ENCODE results near the gene DUS3L.

The DUS3L gene

DNA sequence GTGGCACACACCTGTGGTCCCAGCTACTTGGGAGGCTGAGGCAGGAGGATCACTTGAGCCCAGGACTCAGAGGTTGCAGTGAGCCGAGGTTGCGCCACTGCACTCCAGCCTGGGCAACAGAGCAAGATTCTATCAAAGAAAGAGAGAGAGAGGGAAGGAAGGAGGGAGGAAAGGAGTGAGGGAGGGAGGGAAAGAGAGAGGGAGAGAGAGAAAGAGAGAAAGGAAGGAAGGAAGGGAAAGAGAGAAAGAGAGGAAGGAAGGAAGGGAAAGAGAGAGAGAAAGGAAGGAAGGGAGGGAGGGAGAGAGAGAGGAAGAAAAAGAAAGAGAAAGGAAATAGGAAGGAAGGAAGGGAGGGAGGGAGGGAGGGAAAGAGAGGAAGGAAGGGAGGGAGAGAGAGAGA, 26.3 kb upstream of the DUS3L start:
- Histone ChIP-seq H3K4ac (ENCODE audit: low read depth, low read length) (no peak overlapping the region), H3K56ac (ENCODE audit: low read length) (no peak overlapping the region), H3K23ac (ENCODE audit: low read length) (no peak overlapping the region), H2BK5ac (ENCODE audit: low read length) (no peak overlapping the region), H3K9ac (ENCODE audit: low read length) (no peak overlapping the region), H3K27me3 (ENCODE audit: insufficient read depth, low read length, poor library complexity) (no peaks in the 10 kb centered on the region), H3K79me1 (ENCODE audit: low read length) (no peaks in the 10 kb centered on the region), H3K4me3 (ENCODE audit: low read length) (no peak overlapping the region), H3K18ac (ENCODE audit: low read length) (no peak overlapping the region), H3K27ac (ENCODE audit: low read depth, low read length) (no peak overlapping the region), H2AK5ac (ENCODE audit: low read length) (no peak overlapping the region), H4K8ac (ENCODE audit: low read depth, low read length) (no peak overlapping the region), H3K4me1 (ENCODE audit: control insufficient read depth, low read depth, low read length) (no peaks in the 10 kb centered on the region), H4K5ac (ENCODE audit: low read length) (no peak overlapping the region), H3K36me3 (ENCODE audit: control insufficient read depth, insufficient read depth, low read length) (no peaks in the 10 kb centered on the region), H3K79me2 (ENCODE audit: control insufficient read depth, insufficient read depth, low read length) (no peaks in the 10 kb centered on the region), H2BK120ac (ENCODE audit: low read depth, low read length) (no peak overlapping the region), H2BK15ac (replicated peaks; ENCODE audit: low read depth) (no peak overlapping the region), H3K4me2 (ENCODE audit: low read length) (no peak overlapping the region)
- no CpG with 5 or more reads among the region's 2 CpGs for WGBS (ENCODE audit: extremely low coverage, insufficient coverage, low lambda C conversion rate)
- no peak for DNase-seq

DNA sequence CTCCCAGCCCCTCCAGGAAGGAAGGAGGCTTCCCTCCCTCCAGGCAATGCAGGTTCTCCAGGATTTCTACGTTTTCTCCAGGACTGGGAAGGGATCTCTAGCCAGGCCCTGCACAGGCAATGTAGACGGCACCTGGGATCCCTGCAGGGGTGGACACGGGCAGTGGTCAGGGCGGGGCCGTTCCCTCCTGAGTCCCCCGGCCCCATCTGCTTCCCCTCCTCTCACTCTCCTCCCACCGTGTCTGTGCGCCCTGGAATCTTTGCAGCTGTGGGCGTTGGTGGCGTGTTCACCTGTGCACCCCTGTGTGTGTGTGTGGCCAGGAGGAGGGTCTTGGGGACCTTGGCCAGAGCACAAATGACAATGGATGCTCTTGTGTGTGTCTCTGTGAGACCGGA, 23.9 kb upstream of the DUS3L start:
- H2BK15ac ChIP-seq (replicated peaks; ENCODE audit: low read depth), result no peak overlapping the region
- H3K79me2 ChIP-seq (ENCODE audit: control insufficient read depth, insufficient read depth, low read length), result no peaks in the 10 kb centered on the region
- no peaks in the 10 kb centered on the region for H3K79me1 ChIP-seq (ENCODE audit: low read length)
- no peak overlapping the region for H4K8ac ChIP-seq (ENCODE audit: low read depth, low read length)
- no peak overlapping the region for H3K23ac ChIP-seq (ENCODE audit: low read length)
- H2BK120ac ChIP-seq (ENCODE audit: low read depth, low read length), result no peak overlapping the region
- H3K4me3 ChIP-seq (ENCODE audit: low read length), result no peak overlapping the region
- no peak overlapping the region for H2BK5ac ChIP-seq (ENCODE audit: low read length)
- no peak overlapping the region for H3K4ac ChIP-seq (ENCODE audit: low read depth, low read length)
- no peak overlapping the region for H4K5ac ChIP-seq (ENCODE audit: low read length)
- no peak overlapping the region for H3K18ac ChIP-seq (ENCODE audit: low read length)
- no peaks in the 10 kb centered on the region for H3K4me1 ChIP-seq (ENCODE audit: control insufficient read depth, low read depth, low read length)
- no peaks in the 10 kb centered on the region for H3K36me3 ChIP-seq (ENCODE audit: control insufficient read depth, insufficient read depth, low read length)
- no peak overlapping the region for H3K9ac ChIP-seq (ENCODE audit: low read length)
- H3K4me2 ChIP-seq (ENCODE audit: low read length), result no peak overlapping the region
- no peak overlapping the region for H2AK5ac ChIP-seq (ENCODE audit: low read length)
- no peaks in the 10 kb centered on the region for H3K27me3 ChIP-seq (ENCODE audit: insufficient read depth, low read length, poor library complexity)
- no peak overlapping the region for H3K56ac ChIP-seq (ENCODE audit: low read length)
- H3K27ac ChIP-seq (ENCODE audit: low read depth, low read length), result no peak overlapping the region
- no peak for DNase-seq
- WGBS (ENCODE audit: extremely low coverage, insufficient coverage, low lambda C conversion rate), result no CpG with 5 or more reads among the region's 11 CpGs

DNA sequence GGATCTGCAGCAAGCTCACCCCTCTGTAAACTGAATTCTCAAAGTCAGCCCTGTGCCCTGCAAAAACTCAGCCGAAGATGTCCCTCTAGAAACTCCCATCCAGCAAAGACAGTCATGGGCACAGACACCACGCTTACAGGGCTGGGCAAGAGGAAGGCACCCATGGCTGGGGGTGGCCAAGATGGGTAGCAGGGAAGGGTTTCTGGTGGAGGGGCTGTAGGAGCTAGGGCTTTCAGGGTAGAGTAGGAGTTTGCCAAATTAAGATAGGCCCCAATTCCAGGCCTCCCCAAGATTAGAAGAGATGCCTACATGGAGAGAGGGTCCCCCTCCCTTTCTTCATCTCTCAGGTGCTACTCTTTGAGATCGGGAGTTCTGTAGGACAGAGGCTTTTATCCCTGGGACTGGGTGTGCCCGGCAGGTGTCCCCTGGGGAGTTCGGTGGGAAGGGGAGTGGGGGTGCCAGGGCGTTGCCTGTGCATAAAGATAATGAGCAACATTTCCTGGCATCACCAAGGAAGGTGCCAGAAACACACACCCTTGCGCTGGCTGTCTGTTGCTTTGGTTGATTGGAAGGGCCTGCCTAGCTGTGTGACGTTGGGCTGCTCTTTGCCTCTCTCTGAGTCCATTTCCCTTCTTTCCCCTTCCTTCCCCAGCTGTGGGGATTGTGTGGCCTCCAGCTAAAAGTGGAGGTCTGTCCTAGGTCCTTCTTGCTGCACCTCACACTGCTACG, 23.3 kb upstream of the DUS3L start:
- Histone ChIP-seq H3K18ac (ENCODE audit: low read length) (no peak overlapping the region), H3K27ac (ENCODE audit: low read depth, low read length) (no peak overlapping the region), H4K8ac (ENCODE audit: low read depth, low read length) (no peak overlapping the region), H3K56ac (ENCODE audit: low read length) (no peak overlapping the region), H2BK5ac (ENCODE audit: low read length) (no peak overlapping the region), H3K4me2 (ENCODE audit: low read length) (no peak overlapping the region), H3K79me2 (ENCODE audit: control insufficient read depth, insufficient read depth, low read length) (no peaks in the 10 kb centered on the region), H3K27me3 (ENCODE audit: insufficient read depth, low read length, poor library complexity) (no peaks in the 10 kb centered on the region), H3K4me3 (ENCODE audit: low read length) (no peak overlapping the region), H3K23ac (ENCODE audit: low read length) (no peak overlapping the region), H2BK120ac (ENCODE audit: low read depth, low read length) (no peak overlapping the region), H4K5ac (ENCODE audit: low read length) (no peak overlapping the region), H2BK15ac (replicated peaks; ENCODE audit: low read depth) (no peak overlapping the region), H3K4me1 (ENCODE audit: control insufficient read depth, low read depth, low read length) (no peaks in the 10 kb centered on the region), H3K9ac (ENCODE audit: low read length) (no peak overlapping the region), H3K36me3 (ENCODE audit: control insufficient read depth, insufficient read depth, low read length) (no peaks in the 10 kb centered on the region), H2AK5ac (ENCODE audit: low read length) (no peak overlapping the region), H3K4ac (ENCODE audit: low read depth, low read length) (no peak overlapping the region), H3K79me1 (ENCODE audit: low read length) (no peaks in the 10 kb centered on the region)
- DNase-seq, result no peak
- WGBS (ENCODE audit: extremely low coverage, insufficient coverage, low lambda C conversion rate), result no CpG with 5 or more reads among the region's 9 CpGs

DNA sequence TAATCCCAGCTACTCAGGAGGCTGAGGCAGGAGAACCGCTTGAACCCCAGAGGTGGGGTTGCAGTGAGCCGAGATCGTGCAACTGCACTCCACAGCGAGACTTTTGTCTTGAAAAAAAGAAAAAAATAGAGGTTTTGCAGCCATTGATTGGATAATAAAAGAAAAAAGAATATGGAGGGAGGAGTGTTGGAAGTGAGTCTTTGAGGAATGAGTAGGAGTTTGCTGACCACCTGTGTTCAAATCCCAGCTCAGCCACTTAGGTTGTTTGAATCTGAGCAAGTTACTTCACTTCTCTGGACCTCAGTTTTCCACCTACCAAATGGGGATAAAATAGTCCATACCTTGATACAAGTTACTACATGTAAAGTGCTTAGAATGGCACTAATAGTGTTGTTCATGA, 20.2 kb upstream of the DUS3L start:
- no peak overlapping the region for H2BK120ac ChIP-seq (ENCODE audit: low read depth, low read length)
- no peak overlapping the region for H3K4me3 ChIP-seq (ENCODE audit: low read length)
- no peaks in the 10 kb centered on the region for H3K79me2 ChIP-seq (ENCODE audit: control insufficient read depth, insufficient read depth, low read length)
- no peak overlapping the region for H2BK5ac ChIP-seq (ENCODE audit: low read length)
- no CpG with 5 or more reads among the region's 4 CpGs for WGBS (ENCODE audit: extremely low coverage, insufficient coverage, low lambda C conversion rate)
- no peak for DNase-seq
- H3K27me3 ChIP-seq (ENCODE audit: insufficient read depth, low read length, poor library complexity), result no peaks in the 10 kb centered on the region
- H3K23ac ChIP-seq (ENCODE audit: low read length), result no peak overlapping the region
- H2BK15ac ChIP-seq (replicated peaks; ENCODE audit: low read depth), result no peak overlapping the region
- H2AK5ac ChIP-seq (ENCODE audit: low read length), result no peak overlapping the region
- H3K79me1 ChIP-seq (ENCODE audit: low read length), result no peaks in the 10 kb centered on the region
- H4K5ac ChIP-seq (ENCODE audit: low read length), result no peak overlapping the region
- H3K4ac ChIP-seq (ENCODE audit: low read depth, low read length), result no peak overlapping the region
- H3K18ac ChIP-seq (ENCODE audit: low read length), result no peak overlapping the region
- no peaks in the 10 kb centered on the region for H3K36me3 ChIP-seq (ENCODE audit: control insufficient read depth, insufficient read depth, low read length)
- H3K9ac ChIP-seq (ENCODE audit: low read length), result no peak overlapping the region
- no peaks in the 10 kb centered on the region for H3K4me1 ChIP-seq (ENCODE audit: control insufficient read depth, low read depth, low read length)
- no peak overlapping the region for H4K8ac ChIP-seq (ENCODE audit: low read depth, low read length)
- no peak overlapping the region for H3K27ac ChIP-seq (ENCODE audit: low read depth, low read length)
- no peak overlapping the region for H3K56ac ChIP-seq (ENCODE audit: low read length)
- H3K4me2 ChIP-seq (ENCODE audit: low read length), result no peak overlapping the region

DNA sequence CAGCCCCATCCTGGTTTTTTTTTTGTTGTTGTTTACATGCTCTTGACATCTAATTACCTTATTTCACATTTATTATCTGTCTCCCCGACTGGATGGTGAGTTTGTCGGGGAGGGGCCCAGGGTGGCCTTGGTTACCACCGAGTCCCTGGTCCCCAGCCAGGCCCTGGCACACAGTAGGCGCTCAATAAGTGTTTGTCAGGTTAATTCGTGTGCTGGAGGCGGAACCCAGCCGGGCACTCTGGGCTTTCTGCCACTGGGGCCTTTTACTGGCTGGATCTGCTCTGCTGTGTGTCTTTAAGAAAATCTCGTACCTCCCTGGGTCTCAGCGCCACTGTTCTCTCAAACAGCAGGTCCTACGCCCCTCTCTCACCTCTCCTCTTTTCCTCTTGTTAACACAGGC, 18.5 kb upstream of the DUS3L start:
- Histone ChIP-seq H3K4me3 (ENCODE audit: low read length) (no peak overlapping the region), H2AK5ac (ENCODE audit: low read length) (no peak overlapping the region), H4K8ac (ENCODE audit: low read depth, low read length) (no peak overlapping the region), H3K18ac (ENCODE audit: low read length) (no peak overlapping the region), H2BK5ac (ENCODE audit: low read length) (no peak overlapping the region), H3K9ac (ENCODE audit: low read length) (no peak overlapping the region), H2BK15ac (replicated peaks; ENCODE audit: low read depth) (no peak overlapping the region), H3K23ac (ENCODE audit: low read length) (no peak overlapping the region), H3K4me1 (ENCODE audit: control insufficient read depth, low read depth, low read length) (no peaks in the 10 kb centered on the region), H3K27me3 (ENCODE audit: insufficient read depth, low read length, poor library complexity) (no peaks in the 10 kb centered on the region), H3K79me1 (ENCODE audit: low read length) (no peaks in the 10 kb centered on the region), H2BK120ac (ENCODE audit: low read depth, low read length) (no peak overlapping the region), H3K56ac (ENCODE audit: low read length) (no peak overlapping the region), H3K4me2 (ENCODE audit: low read length) (no peak overlapping the region), H3K4ac (ENCODE audit: low read depth, low read length) (no peak overlapping the region), H3K36me3 (ENCODE audit: control insufficient read depth, insufficient read depth, low read length) (no peaks in the 10 kb centered on the region), H4K5ac (ENCODE audit: low read length) (no peak overlapping the region), H3K79me2 (ENCODE audit: control insufficient read depth, insufficient read depth, low read length) (no peaks in the 10 kb centered on the region), H3K27ac (ENCODE audit: low read depth, low read length) (no peak overlapping the region)
- WGBS (ENCODE audit: extremely low coverage, insufficient coverage, low lambda C conversion rate), result no CpG with 5 or more reads among the region's 10 CpGs
- DNase-seq, result no peak

DNA sequence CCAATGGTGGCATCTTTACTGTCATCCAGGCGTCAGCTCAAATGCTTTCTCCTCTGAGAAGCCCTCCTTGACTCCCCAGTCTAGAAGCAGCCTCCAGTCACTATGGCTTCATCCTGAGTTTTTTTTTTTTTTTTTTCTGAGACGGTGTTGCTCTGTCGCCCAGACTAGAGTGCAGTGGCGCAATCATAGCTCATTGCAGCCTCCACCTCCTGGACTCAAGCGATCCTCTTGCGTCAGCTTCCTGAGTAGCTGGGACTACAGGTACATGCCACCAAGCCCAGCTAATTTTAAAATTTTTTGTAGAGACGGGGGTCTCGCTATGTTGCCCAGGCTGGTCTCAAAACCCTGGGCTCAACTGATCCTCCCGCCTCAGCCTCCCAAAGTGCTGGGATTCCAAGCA, 18.1 kb upstream of the DUS3L start:
- no peak overlapping the region for H2BK120ac ChIP-seq (ENCODE audit: low read depth, low read length)
- DNase-seq, result no peak
- no CpG with 5 or more reads among the region's 9 CpGs for WGBS (ENCODE audit: extremely low coverage, insufficient coverage, low lambda C conversion rate)

More for the DNA sequence above, 18.1 kb upstream of the DUS3L start:
- no peak overlapping the region for H3K4ac ChIP-seq (ENCODE audit: low read depth, low read length)
- no peak overlapping the region for H3K9ac ChIP-seq (ENCODE audit: low read length)
- no peaks in the 10 kb centered on the region for H3K4me1 ChIP-seq (ENCODE audit: control insufficient read depth, low read depth, low read length)
- H4K8ac ChIP-seq (ENCODE audit: low read depth, low read length), result no peak overlapping the region
- no peak overlapping the region for H3K4me3 ChIP-seq (ENCODE audit: low read length)
- no peak overlapping the region for H2BK15ac ChIP-seq (replicated peaks; ENCODE audit: low read depth)
- H3K27me3 ChIP-seq (ENCODE audit: insufficient read depth, low read length, poor library complexity), result no peaks in the 10 kb centered on the region
- H2BK5ac ChIP-seq (ENCODE audit: low read length), result no peak overlapping the region
- H3K4me2 ChIP-seq (ENCODE audit: low read length), result no peak overlapping the region
- H3K56ac ChIP-seq (ENCODE audit: low read length), result no peak overlapping the region
- H3K18ac ChIP-seq (ENCODE audit: low read length), result no peak overlapping the region
- no peaks in the 10 kb centered on the region for H3K79me1 ChIP-seq (ENCODE audit: low read length)
- no peak overlapping the region for H4K5ac ChIP-seq (ENCODE audit: low read length)
- no peaks in the 10 kb centered on the region for H3K79me2 ChIP-seq (ENCODE audit: control insufficient read depth, insufficient read depth, low read length)
- no peaks in the 10 kb centered on the region for H3K36me3 ChIP-seq (ENCODE audit: control insufficient read depth, insufficient read depth, low read length)
- H2AK5ac ChIP-seq (ENCODE audit: low read length), result no peak overlapping the region
- no peak overlapping the region for H3K23ac ChIP-seq (ENCODE audit: low read length)
- no peak overlapping the region for H3K27ac ChIP-seq (ENCODE audit: low read depth, low read length)
